ENCODE results near the gene SDCCAG8.

The SDCCAG8 gene

DNA sequence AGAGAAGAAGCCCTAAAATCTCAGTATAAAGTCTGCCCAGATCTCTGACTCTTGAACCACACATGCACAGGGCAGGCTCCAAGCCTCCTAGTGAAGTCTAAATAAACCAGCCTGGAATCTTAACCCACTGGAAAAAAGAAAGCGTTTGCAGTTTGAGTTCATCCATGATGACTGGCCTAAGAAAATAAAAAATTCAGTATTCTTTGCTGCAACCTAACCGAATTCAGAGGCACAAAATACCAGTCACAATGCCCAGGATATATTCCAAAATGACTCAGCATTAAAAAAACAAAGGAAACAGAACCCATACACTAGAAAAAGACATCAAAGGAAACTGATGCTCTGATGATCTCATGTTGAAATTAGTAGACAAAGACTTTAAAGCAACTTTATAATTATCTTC, 269.2 kb downstream of the SDCCAG8 start:
- TF ChIP-seq CTBP1 (IDR thresholded peaks at IDR 0.05; ENCODE audit: borderline replicate concordance) (no peak), ZNF384 (IDR thresholded peaks at IDR 0.05) (no peak), HDGF (IDR thresholded peaks at IDR 0.05; ENCODE audit: borderline replicate concordance) (no peak), FOXA1 (IDR thresholded peaks at IDR 0.05) (no peak), LEF1 (IDR thresholded peaks at IDR 0.05; ENCODE audit: borderline replicate concordance) (no peak), SUZ12 (IDR thresholded peaks at IDR 0.05) (no peak)
- no peak for DNase-seq (ENCODE audit: extremely low spot score)
- POLR2A ChIA-PET: no interaction called here
- CTCF ChIA-PET: no interaction called here

DNA sequence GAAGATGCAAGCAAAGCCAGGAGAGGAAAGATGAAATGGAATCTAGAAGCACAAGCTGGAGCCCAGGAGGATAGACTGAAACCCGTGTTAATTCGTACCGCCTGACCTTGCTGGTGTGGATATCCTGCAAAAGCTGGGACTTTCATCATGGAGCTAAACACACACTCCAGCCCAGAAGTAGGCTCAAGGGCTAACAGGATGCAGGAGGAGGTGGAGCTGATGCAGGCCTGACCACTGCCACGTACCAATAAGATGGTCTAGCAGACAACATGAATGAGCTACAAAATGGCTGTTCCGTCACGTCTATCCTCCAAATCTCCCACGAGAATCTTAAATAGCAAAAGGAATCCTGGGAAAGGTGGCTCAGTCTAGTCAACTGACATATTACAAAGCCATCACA, 270.3 kb downstream of the SDCCAG8 start:
- CTCF ChIA-PET: no interaction called here
- TF ChIP-seq ARNT (IDR thresholded peaks at IDR 0.05): no peak
- TF ChIP-seq, protein P1, sequence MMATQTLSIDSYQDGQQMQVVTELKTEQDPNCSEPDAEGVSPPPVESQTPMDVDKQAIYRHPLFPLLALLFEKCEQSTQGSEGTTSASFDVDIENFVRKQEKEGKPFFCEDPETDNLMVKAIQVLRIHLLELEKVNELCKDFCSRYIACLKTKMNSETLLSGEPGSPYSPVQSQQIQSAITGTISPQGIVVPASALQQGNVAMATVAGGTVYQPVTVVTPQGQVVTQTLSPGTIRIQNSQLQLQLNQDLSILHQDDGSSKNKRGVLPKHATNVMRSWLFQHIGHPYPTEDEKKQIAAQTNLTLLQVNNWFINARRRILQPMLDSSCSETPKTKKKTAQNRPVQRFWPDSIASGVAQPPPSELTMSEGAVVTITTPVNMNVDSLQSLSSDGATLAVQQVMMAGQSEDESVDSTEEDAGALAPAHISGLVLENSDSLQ (IDR thresholded peaks at IDR 0.05): no peak
- TF ChIP-seq FOXM1 (IDR thresholded peaks at IDR 0.05; ENCODE audit: borderline replicate concordance): no peak
- no peak for TF ChIP-seq ELF4 (IDR thresholded peaks at IDR 0.05)
- TF ChIP-seq LEF1 (IDR thresholded peaks at IDR 0.05; ENCODE audit: borderline replicate concordance): no peak
- no peak for TF ChIP-seq FOXK2 (IDR thresholded peaks at IDR 0.05)
- TF ChIP-seq SUZ12 (IDR thresholded peaks at IDR 0.05): no peak
- no peak for TF ChIP-seq HDGF (IDR thresholded peaks at IDR 0.05; ENCODE audit: borderline replicate concordance)
- no peak for TF ChIP-seq TARDBP (IDR thresholded peaks at IDR 0.05)
- TF ChIP-seq ZNF384 (IDR thresholded peaks at IDR 0.05): no peak
- no peak for TF ChIP-seq L3MBTL2 (conservative IDR thresholded peaks at IDR 0.05)
- no peak for TF ChIP-seq BHLHE40 (IDR thresholded peaks at IDR 0.05; ENCODE audit: borderline replicate concordance)
- no peak for DNase-seq (ENCODE audit: extremely low spot score)
- POLR2A ChIA-PET: no interaction called here

DNA sequence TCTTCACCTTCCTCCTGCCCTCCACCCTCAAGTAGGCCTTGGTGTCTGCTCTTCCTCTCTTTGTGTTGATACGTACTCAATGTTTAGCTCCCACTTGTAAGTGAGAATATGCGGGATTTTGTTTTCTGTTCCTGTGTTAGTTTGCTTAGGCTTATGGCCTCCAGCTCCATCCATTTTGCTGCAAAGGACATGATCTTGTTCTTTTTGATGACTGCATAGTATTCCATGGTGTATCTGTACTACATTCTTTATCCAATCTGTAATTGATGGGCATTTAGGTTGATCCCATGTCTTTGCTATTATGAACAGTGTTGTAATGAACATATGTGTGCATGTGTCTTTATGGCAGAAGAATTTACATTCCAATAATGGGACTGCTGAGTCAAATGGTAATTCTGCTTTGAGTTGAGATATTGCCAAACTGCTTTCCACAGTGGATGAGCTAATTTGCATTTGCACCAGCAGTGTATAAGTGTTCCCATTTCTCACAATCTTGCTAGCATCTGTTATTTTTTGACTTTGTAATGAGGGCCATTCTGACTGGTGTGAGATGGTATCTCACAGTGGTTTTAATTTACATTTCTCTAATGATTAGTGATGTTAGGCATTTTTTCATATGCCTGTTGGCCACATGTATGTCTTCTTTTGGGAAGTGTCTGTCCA, 272.7 kb downstream of the SDCCAG8 start:
- DNase-seq (ENCODE audit: extremely low spot score): no peak
- ChIA-PET CTCF (interaction anchor here (0.6 kb wide), 1 partner anchor 651 kb away, joined by 4 read pairs; no protein-coding TSS in a partner anchor), POLR2A (no interaction called here)
- TF ChIP-seq NFRKB (IDR thresholded peaks at IDR 0.05) (no peak), FOXM1 (IDR thresholded peaks at IDR 0.05; ENCODE audit: borderline replicate concordance) (no peak), ZNF384 (IDR thresholded peaks at IDR 0.05) (no peak), LEF1 (IDR thresholded peaks at IDR 0.05; ENCODE audit: borderline replicate concordance) (no peak), HDGF (IDR thresholded peaks at IDR 0.05; ENCODE audit: borderline replicate concordance) (no peak), L3MBTL2 (conservative IDR thresholded peaks at IDR 0.05) (no peak), CTBP1 (IDR thresholded peaks at IDR 0.05; ENCODE audit: borderline replicate concordance) (no peak), FOXA1 (IDR thresholded peaks at IDR 0.05) (no peak)
- TF ChIP-seq, protein P1 (IDR thresholded peaks at IDR 0.05): no peak

DNA sequence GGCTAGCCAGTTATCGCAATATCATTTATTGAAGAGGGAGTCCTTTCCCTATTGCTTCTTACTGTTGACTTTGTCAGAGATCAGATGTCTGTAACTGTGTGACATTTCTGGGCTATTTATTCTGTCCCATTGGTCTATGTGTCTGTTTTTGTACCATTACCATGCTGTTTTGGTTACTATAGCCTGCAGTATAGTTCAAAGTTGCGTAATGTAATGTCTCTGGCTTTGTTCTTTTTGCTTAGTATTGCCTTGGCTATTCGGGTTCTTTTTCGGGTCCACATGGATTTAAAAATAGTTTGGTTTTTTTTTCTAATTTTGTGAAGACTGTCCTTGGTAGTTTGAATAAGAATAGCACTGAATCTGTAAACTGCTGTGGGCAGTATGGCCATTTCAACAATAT, 273.7 kb downstream of the SDCCAG8 start:
- POLR2A ChIA-PET: no interaction called here
- TF ChIP-seq L3MBTL2 (conservative IDR thresholded peaks at IDR 0.05) (no peak), LEF1 (IDR thresholded peaks at IDR 0.05; ENCODE audit: borderline replicate concordance) (no peak), ZNF384 (IDR thresholded peaks at IDR 0.05) (no peak), TARDBP (IDR thresholded peaks at IDR 0.05) (no peak), HDGF (IDR thresholded peaks at IDR 0.05; ENCODE audit: borderline replicate concordance) (no peak), ELF4 (IDR thresholded peaks at IDR 0.05) (no peak), NFRKB (IDR thresholded peaks at IDR 0.05) (no peak), FOXK2 (IDR thresholded peaks at IDR 0.05) (no peak), FOXM1 (IDR thresholded peaks at IDR 0.05; ENCODE audit: borderline replicate concordance) (no peak), SP1 (IDR thresholded peaks at IDR 0.05) (no peak), FOXA1 (IDR thresholded peaks at IDR 0.05) (no peak), ARNT (IDR thresholded peaks at IDR 0.05) (no peak), SUZ12 (IDR thresholded peaks at IDR 0.05) (no peak), CTBP1 (IDR thresholded peaks at IDR 0.05; ENCODE audit: borderline replicate concordance) (no peak), BHLHE40 (IDR thresholded peaks at IDR 0.05; ENCODE audit: borderline replicate concordance) (no peak)
- TF ChIP-seq, protein P1 (IDR thresholded peaks at IDR 0.05): no peak
- DNase-seq (ENCODE audit: extremely low spot score): no peak
- CTCF ChIA-PET: no interaction called here

DNA sequence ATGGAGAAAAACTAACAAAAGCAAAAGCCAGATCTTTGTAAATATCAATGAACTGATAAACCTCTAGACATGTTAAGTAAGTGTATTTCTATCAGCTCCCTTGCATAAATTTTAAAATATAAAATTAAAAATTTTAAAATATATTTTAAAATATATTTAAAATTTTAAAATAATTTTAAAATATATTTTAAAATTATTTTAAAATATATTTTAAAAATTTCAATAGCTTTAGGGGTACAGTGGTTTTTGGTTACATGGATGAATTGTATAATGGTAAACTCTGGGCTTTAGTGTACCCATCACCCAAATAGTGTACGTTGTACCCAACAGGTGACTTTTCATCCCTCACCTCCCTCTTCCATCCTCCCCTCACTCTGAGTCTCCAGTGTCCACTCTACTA, 279.2 kb downstream of the SDCCAG8 start:
- ChIA-PET POLR2A (no interaction called here), CTCF (interaction anchor here (0.6 kb wide), 1 partner anchor 241 kb away, joined by 3 read pairs; no protein-coding TSS in a partner anchor)

More for the DNA sequence above, 279.2 kb downstream of the SDCCAG8 start:
- no peak for TF ChIP-seq L3MBTL2 (conservative IDR thresholded peaks at IDR 0.05)
- no peak for TF ChIP-seq LEF1 (IDR thresholded peaks at IDR 0.05; ENCODE audit: borderline replicate concordance)
- TF ChIP-seq SP1 (IDR thresholded peaks at IDR 0.05): no peak
- TF ChIP-seq FOXA1 (IDR thresholded peaks at IDR 0.05): no peak
- TF ChIP-seq FOXK2 (IDR thresholded peaks at IDR 0.05): no peak
- TF ChIP-seq, protein P1 (IDR thresholded peaks at IDR 0.05): no peak
- TF ChIP-seq BHLHE40 (IDR thresholded peaks at IDR 0.05; ENCODE audit: borderline replicate concordance): no peak
- TF ChIP-seq ELF4 (IDR thresholded peaks at IDR 0.05): no peak
- no peak for TF ChIP-seq NFRKB (IDR thresholded peaks at IDR 0.05)
- no peak for TF ChIP-seq ARNT (IDR thresholded peaks at IDR 0.05)
- no peak for TF ChIP-seq TARDBP (IDR thresholded peaks at IDR 0.05)
- TF ChIP-seq CTBP1 (IDR thresholded peaks at IDR 0.05; ENCODE audit: borderline replicate concordance): no peak
- no peak for TF ChIP-seq FOXM1 (IDR thresholded peaks at IDR 0.05; ENCODE audit: borderline replicate concordance)
- no peak for TF ChIP-seq ZNF384 (IDR thresholded peaks at IDR 0.05)
- no peak for TF ChIP-seq HDGF (IDR thresholded peaks at IDR 0.05; ENCODE audit: borderline replicate concordance)
- TF ChIP-seq SUZ12 (IDR thresholded peaks at IDR 0.05): no peak
- no peak for DNase-seq (ENCODE audit: extremely low spot score)
